Body of pancreas (tissue), 4 donors: ENCODE results near the gene ABCC1.
"Not testable (repeated sequence)": the region's sequence is repeated elsewhere in the genome, so short reads cannot be mapped to it uniquely, and the experiment has no call there.

Source experiments
- CTCF ChIP-seq, 7 experiments: fragments of 450-650 bp in 4 of 7; fragments of 200-600 bp in 3 of 7; sonication (generic) in 3 of 7; IDR thresholded peaks; one replicate each; pipeline ENCODE4 v1.5.1; 2016 to 2019; ENCODE audit warnings: antibody characterized with exemption in 7 of 7
- POLR2A ChIP-seq, 3 donors: fragments of 450-650 bp; IDR thresholded peaks; one replicate each; pipeline ENCODE4 v1.6.1; 2016; ENCODE audit warnings: antibody characterized with exemption in 3 of 3, mild to moderate bottlenecking in 2 of 3

- not testable (repeated sequence) for TF ChIP-seq POLR2A, CTCF (IDR thresholded peaks at IDR 0.05)
Observed at GRCh38 chr16:15956106-15956505, 6.7 kb downstream of the ABCC1 start.
